Measurements from ENCODE around the gene PNPLA7.
"Not testable (repeated sequence)": the region's sequence is repeated elsewhere in the genome, so short reads cannot be mapped to it uniquely, and the experiment has no call there.

The PNPLA7 gene

GRCh38 chr9:137423514-137424291, 126.5 kb downstream of the PNPLA7 start:
- in situ Hi-C loops (cut with MboI; ENCODE audit: low sequenced_read_pairs), result no loop called here

GRCh38 chr9:137422604-137423513, 127.3 kb downstream of the PNPLA7 start, which contains the start of the genes EXD3 and NOXA1:
Gene EXD3 (minus strand): TSS chr9:137423162. CDS start chr9:137395357, 27,805 bp downstream.
Gene NOXA1 (plus strand): TSS chr9:137423393. CDS start chr9:137423530, 137 bp downstream.
- in situ Hi-C loops (cut with MboI; ENCODE audit: low sequenced_read_pairs), result no loop called here

- in situ Hi-C loops (cut with MboI; ENCODE audit: low sequenced_read_pairs), result no loop called here
These were observed 128.2 kb downstream of the PNPLA7 start for GRCh38 chr9:137421838-137422603.

GRCh38 chr9:137417161-137418021, 132.8 kb downstream of the PNPLA7 start:
- in situ Hi-C loops (cut with MboI; ENCODE audit: low sequenced_read_pairs), result no loop called here

GRCh38 chr9:137416563-137417151, 133.5 kb downstream of the PNPLA7 start:
- in situ Hi-C loops (cut with MboI; ENCODE audit: low sequenced_read_pairs), result no loop called here

GRCh38 chr9:137416006-137416562, 134.1 kb downstream of the PNPLA7 start:
- in situ Hi-C loops (cut with MboI; ENCODE audit: low sequenced_read_pairs), result no loop called here

- in situ Hi-C loops (cut with MboI; ENCODE audit: low sequenced_read_pairs), result no loop called here
These were observed 134.8 kb downstream of the PNPLA7 start for GRCh38 chr9:137415451-137415850.

GRCh38 chr9:137412431-137412830, 137.8 kb downstream of the PNPLA7 start:
- in situ Hi-C loops (cut with MboI; ENCODE audit: low sequenced_read_pairs), result no loop called here

- in situ Hi-C loops (cut with MboI; ENCODE audit: low sequenced_read_pairs), result no loop called here
These were observed 138.4 kb downstream of the PNPLA7 start for GRCh38 chr9:137411645-137412380.

- in situ Hi-C loops (cut with MboI; ENCODE audit: low sequenced_read_pairs), result no loop called here
These were observed 138.9 kb downstream of the PNPLA7 start for GRCh38 chr9:137411260-137411644.

- in situ Hi-C loops (cut with MboI; ENCODE audit: low sequenced_read_pairs), result no loop called here
These were observed 139.3 kb downstream of the PNPLA7 start for GRCh38 chr9:137410891-137411249.

GRCh38 chr9:137410236-137410890, 139.8 kb downstream of the PNPLA7 start:
- in situ Hi-C loops (cut with MboI; ENCODE audit: low sequenced_read_pairs), result not testable (repeated sequence)
